Putamen (tissue), 1 donor: Measurements from ENCODE around the gene GLT1D1.

ENCODE experiments used
- DNase-seq: peaks from one replicate; pipeline ENCODE4 v3.0.0-alpha.2; 2016; ENCODE audit warnings: low spot score

The GLT1D1 gene

GRCh38 chr12:128966203-128966810 lies 113.0 kb downstream of the GLT1D1 start:
- DNase-seq = no peak

- no peak for DNase-seq
Measured at GRCh38 chr12:128968668-128969067, 115.4 kb downstream of the GLT1D1 start.

GRCh38 chr12:128969480-128970055 lies 116.3 kb downstream of the GLT1D1 start:
- DNase-seq = peak; percentile 47

- no peak for DNase-seq
Measured at GRCh38 chr12:128970110-128970509, 116.8 kb downstream of the GLT1D1 start.

- peak; percentile 79 for DNase-seq
Measured at GRCh38 chr12:128970941-128971340, 117.7 kb downstream of the GLT1D1 start.

- no peak for DNase-seq
Measured at GRCh38 chr12:128971802-128972201, 118.5 kb downstream of the GLT1D1 start.

GRCh38 chr12:128973883-128974681 lies 120.8 kb downstream of the GLT1D1 start:
- no peak for DNase-seq

- DNase-seq = no peak
Measured at GRCh38 chr12:128974881-128975280, 121.6 kb downstream of the GLT1D1 start.

GRCh38 chr12:128976120-128976738 lies 123.0 kb downstream of the GLT1D1 start:
- peak; percentile 83 for DNase-seq

- DNase-seq = no peak
Measured at GRCh38 chr12:128977441-128977840, 124.2 kb downstream of the GLT1D1 start.

GRCh38 chr12:128978067-128978466 lies 124.8 kb downstream of the GLT1D1 start:
- DNase-seq = no peak

- DNase-seq = no peak
Measured at GRCh38 chr12:128980623-128981022, 127.3 kb downstream of the GLT1D1 start.

GRCh38 chr12:128981971-128982533 lies 128.8 kb downstream of the GLT1D1 start:
- no peak for DNase-seq

- DNase-seq = no peak
Measured at GRCh38 chr12:128982933-128983332, 129.7 kb downstream of the GLT1D1 start.

GRCh38 chr12:128983371-128983770 lies 130.1 kb downstream of the GLT1D1 start:
- DNase-seq = no peak

- no peak for DNase-seq
Measured at GRCh38 chr12:128986957-128987356, 133.7 kb downstream of the GLT1D1 start.

GRCh38 chr12:128989287-128989686 lies 136.0 kb downstream of the GLT1D1 start:
- no peak for DNase-seq

GRCh38 chr12:128991716-128992115 lies 138.4 kb downstream of the GLT1D1 start:
- DNase-seq = no peak

- no peak for DNase-seq
Measured at GRCh38 chr12:128992116-128992515, 138.8 kb downstream of the GLT1D1 start.

- no peak for DNase-seq
Measured at GRCh38 chr12:128992550-128992949, 139.3 kb downstream of the GLT1D1 start.

- no peak for DNase-seq
Measured at GRCh38 chr12:128994856-128995255, 141.6 kb downstream of the GLT1D1 start.

GRCh38 chr12:128995619-128996018 lies 142.3 kb downstream of the GLT1D1 start:
- no peak for DNase-seq
